Measurements from ENCODE around the gene EFHC1. TPM values are rescaled to one million over a fixed set of nuclear protein-coding genes. Genes with fewer than 3 reads are reported as not detected.

Gene EFHC1
- total RNA-seq, 3 donors from 2014 or later = 26.2 to 55.8 (median 36.7) TPM

DNA sequence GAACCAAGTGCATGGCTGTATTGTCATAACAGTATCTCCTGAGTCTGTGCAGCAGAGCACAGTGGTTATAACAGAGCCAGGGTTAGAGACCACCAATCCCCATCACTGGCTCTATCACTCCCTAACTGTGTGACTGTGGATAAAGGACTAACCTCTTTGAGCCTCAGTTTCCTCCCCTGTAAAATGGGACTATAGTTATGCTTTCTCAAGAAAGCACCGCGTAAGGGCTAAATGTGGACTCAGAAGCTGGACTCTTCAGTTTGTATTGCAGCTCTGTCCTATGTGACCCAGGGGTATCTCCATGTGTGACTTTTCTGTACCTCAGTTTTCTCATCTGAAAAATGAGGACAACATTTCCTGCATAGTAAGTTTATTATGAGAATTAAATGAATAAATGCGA lies 96.8 kb downstream of the EFHC1 start:
- Histone ChIP-seq H3K4me3 (no peak overlapping the region), H3K4me1 (peaks cover 18 to 20% of the 10 kb centered on the region in 2 donors), H3K9me3 (no peaks in the 10 kb centered on the region), H3K27ac (peak overlapping the region in 1 of 2 donors; percentile 97), H3K36me3 (no peaks in the 10 kb centered on the region), H3K27me3 (no peaks in the 10 kb centered on the region)
- no peak for DNase-seq (ENCODE audit: low spot score in 2 of 2)
- intact Hi-C loops (cut with DNase I; ENCODE audit: low total_unique reads) = no loop called here
- TF ChIP-seq, protein P1, sequence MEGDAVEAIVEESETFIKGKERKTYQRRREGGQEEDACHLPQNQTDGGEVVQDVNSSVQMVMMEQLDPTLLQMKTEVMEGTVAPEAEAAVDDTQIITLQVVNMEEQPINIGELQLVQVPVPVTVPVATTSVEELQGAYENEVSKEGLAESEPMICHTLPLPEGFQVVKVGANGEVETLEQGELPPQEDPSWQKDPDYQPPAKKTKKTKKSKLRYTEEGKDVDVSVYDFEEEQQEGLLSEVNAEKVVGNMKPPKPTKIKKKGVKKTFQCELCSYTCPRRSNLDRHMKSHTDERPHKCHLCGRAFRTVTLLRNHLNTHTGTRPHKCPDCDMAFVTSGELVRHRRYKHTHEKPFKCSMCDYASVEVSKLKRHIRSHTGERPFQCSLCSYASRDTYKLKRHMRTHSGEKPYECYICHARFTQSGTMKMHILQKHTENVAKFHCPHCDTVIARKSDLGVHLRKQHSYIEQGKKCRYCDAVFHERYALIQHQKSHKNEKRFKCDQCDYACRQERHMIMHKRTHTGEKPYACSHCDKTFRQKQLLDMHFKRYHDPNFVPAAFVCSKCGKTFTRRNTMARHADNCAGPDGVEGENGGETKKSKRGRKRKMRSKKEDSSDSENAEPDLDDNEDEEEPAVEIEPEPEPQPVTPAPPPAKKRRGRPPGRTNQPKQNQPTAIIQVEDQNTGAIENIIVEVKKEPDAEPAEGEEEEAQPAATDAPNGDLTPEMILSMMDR (IDR thresholded peaks at IDR 0.05) = no peak
- no peak for TF ChIP-seq POLR2A (IDR thresholded peaks at IDR 0.05)
- no peak for TF ChIP-seq POLR2AphosphoS5 (IDR thresholded peaks at IDR 0.05)

DNA sequence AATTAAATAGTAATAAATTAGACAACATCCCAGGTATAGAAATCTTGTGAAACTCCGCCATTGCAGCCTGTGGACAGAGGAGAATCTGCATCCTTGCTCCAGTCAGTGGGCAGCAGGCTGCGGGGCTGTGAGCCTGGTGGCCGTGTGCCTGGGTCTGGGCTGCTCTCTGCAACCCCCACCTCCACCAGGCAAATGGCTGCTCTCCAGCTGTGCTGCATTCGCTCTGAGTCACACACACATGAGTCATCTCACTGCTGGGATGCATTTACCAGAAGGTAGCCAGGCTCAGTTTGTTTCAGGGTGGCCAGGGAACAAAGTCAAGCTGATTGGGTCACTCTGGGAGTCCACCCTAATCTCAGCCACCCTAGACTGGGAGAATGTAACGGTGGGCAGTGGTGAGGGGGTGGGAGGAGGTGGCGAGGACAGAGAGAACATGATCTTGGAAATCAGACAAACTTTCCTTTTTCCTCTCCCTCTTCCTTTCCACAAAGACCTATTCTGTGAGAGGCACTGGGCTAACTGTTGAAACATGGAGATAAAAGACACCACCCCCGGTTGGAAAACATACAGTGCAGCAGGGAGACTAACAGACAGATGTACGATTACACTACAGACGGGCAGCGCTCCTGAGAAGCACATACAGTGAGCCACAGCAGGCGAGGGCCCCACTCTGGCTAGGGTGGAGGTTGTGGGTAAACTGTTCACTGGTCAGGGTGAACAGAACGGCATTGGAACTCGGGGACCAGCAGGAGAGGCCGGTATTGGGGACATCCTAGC lies 97.5 kb downstream of the EFHC1 start:
- TF ChIP-seq, protein P1 (IDR thresholded peaks at IDR 0.05) = no peak
- TF ChIP-seq POLR2AphosphoS5 (IDR thresholded peaks at IDR 0.05) (peak; percentile 46 to 89 (median 55)), POLR2A (IDR thresholded peaks at IDR 0.05) (no peak)
- Histone ChIP-seq H3K27me3 (no peaks in the 10 kb centered on the region), H3K9me3 (no peaks in the 10 kb centered on the region), H3K27ac (peak overlapping the region; percentile 88 to 97), H3K36me3 (no peaks in the 10 kb centered on the region), H3K4me3 (peak overlapping the region in 1 of 3 donors; percentile 29), H3K4me1 (peaks cover 14 to 20% of the 10 kb centered on the region in 2 donors)
- peak; percentile 78 to 80 for DNase-seq (ENCODE audit: low spot score in 2 of 2)
- intact Hi-C loops (cut with DNase I; ENCODE audit: low total_unique reads) = no loop called here

DNA sequence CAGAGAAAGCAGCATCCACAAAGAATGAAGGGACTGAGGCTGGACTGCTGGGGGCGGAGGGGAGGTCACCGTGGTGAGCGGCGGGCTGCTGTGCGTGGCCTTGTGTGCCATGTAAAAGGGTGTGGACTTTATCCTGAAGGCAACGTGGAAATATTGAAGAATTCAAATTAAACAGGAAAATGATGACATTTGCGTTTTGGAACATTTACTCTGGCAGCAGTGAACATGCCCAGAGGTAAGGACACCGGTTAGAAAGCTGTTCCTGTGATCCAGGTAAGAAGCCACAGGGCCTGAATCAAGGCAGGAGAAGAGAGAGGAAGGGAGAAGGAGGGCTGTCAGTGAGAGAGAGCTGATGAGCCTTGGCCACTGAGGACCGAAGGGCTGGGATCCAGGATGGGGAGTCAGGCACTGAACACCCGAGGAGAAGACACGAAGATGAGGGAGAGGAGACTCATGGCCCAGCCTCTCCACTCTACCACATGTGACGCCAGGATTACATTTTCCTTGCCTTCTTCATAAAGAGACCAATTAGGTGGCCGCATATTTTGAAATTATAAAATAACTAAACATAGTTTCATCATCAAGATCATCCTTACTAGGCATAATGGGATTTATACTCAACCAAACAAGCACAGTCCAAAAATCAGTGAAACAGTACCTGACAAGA lies 98.3 kb downstream of the EFHC1 start:
- H3K36me3 ChIP-seq = no peaks in the 10 kb centered on the region
- H3K27ac ChIP-seq = peak overlapping the region; percentile 88 to 97
- no peak for DNase-seq (ENCODE audit: low spot score in 2 of 2)
- H3K4me1 ChIP-seq = peaks cover 14 to 15% of the 10 kb centered on the region in 2 donors
- H3K27me3 ChIP-seq = no peaks in the 10 kb centered on the region
- H3K4me3 ChIP-seq = peak overlapping the region in 1 of 3 donors; percentile 29
- intact Hi-C loops (cut with DNase I; ENCODE audit: low total_unique reads) = no loop called here
- H3K9me3 ChIP-seq = no peaks in the 10 kb centered on the region
- no peak for TF ChIP-seq POLR2A (IDR thresholded peaks at IDR 0.05)
- TF ChIP-seq POLR2AphosphoS5 (IDR thresholded peaks at IDR 0.05) = no peak

DNA sequence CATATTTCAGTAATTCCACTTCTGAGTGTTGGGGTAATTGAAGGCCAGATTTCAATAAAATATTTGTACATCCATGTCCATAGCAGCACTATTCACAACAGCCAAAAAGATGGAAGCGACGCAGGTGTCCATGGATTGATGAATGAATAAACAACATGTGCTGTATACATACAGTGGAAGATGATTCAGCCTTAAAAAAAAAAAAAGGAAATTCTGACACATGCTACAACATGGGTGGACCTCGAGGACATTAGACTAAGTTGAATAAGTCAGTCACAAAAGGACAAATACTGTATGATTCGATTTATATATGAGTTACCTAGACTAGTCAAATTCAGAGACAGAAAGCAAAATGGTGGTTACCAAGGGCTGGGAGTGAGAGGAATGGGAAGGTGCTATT lies 99.5 kb downstream of the EFHC1 start:
- Histone ChIP-seq H3K36me3 (no peaks in the 10 kb centered on the region), H3K27me3 (no peaks in the 10 kb centered on the region), H3K27ac (peak overlapping the region in 1 of 2 donors; percentile 97), H3K9me3 (no peaks in the 10 kb centered on the region), H3K4me3 (no peak overlapping the region), H3K4me1 (peaks cover 14 to 15% of the 10 kb centered on the region in 2 donors)
- no peak for DNase-seq (ENCODE audit: low spot score in 2 of 2)
- TF ChIP-seq, protein P1 (IDR thresholded peaks at IDR 0.05) = no peak
- TF ChIP-seq POLR2A (IDR thresholded peaks at IDR 0.05) (no peak), POLR2AphosphoS5 (IDR thresholded peaks at IDR 0.05) (no peak)
- intact Hi-C loops (cut with DNase I; ENCODE audit: low total_unique reads) = no loop called here

DNA sequence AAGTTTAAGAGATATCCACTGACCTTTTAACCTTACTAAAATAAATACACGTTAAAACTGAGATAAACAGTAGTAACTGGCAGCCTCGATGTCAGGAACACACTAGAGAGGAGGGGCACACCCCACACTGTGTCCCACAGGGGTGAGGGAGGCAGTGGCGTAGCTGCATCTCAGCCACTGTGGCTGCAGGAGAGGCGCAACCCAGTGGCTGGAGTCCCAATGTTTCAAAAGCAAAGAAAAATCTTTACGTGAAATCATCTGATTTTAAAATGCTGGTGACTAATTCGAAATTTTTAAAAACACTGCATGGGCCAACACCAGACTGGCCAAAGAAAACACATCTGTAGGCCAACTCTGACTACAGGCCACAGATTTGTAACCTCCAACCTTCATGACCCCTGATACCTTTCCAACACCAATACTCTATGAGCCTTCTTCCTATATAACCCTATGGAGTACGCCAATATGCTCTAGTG lies 102.0 kb downstream of the EFHC1 start:
- peak in 1 of 2 donors; percentile 35 for DNase-seq (ENCODE audit: low spot score in 2 of 2)
- peaks cover 9 to 15% of the 10 kb centered on the region in 2 donors for H3K4me1 ChIP-seq
- TF ChIP-seq, protein P1 (IDR thresholded peaks at IDR 0.05) = no peak
- TF ChIP-seq POLR2AphosphoS5 (IDR thresholded peaks at IDR 0.05) (peak in 1 of 3 donors; percentile 62), POLR2A (IDR thresholded peaks at IDR 0.05) (no peak)
- no peaks in the 10 kb centered on the region for H3K36me3 ChIP-seq
- intact Hi-C loops (cut with DNase I; ENCODE audit: low total_unique reads) = no loop called here
- no peak overlapping the region for H3K4me3 ChIP-seq
- peak overlapping the region; percentile 61 to 85 for H3K27ac ChIP-seq
- no peaks in the 10 kb centered on the region for H3K27me3 ChIP-seq
- no peaks in the 10 kb centered on the region for H3K9me3 ChIP-seq

Data from breast epithelium (tissue), 4 donors.